ENCODE measurements around the gene ARHGEF6.
A peak's percentile ranks its signal among the peaks of the same experiment; 100 is the strongest.

The ARHGEF6 gene

DNA sequence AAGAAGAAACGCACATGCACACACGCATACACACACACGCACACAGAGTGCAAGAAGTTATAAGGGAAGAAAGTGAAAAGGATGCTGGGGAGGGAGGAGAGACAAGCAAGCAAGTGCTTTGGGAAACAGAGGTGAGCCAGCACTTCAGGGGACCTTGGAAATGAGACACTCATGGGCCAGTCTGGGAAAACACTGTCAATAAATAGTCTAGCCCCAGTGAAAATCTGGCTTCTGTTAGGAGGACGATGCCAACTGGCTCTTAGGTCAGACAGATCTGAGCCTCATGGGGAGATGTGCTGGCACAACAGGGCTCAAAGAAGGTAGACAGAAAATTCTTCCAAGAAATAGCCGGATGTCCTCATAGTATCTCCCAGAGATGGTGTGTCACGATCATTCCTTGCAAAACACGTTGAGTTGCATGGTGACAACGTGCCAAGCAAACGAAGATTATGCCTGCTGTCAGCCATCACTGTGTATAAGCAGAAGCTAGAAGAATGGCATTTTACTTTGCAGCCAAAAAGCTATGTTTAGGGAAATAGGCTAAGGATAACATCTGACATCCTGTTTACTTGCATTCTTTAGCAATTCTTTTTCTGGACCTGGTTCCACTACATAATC lies 557 bp upstream of the ARHGEF6 start:
- Histone ChIP-seq H3K4me3 (ENCODE audit: low read length) (peak overlapping the region; percentile 84), H3K27ac (ENCODE audit: low read depth, low read length) (peak overlapping the region; percentile 82)

DNA sequence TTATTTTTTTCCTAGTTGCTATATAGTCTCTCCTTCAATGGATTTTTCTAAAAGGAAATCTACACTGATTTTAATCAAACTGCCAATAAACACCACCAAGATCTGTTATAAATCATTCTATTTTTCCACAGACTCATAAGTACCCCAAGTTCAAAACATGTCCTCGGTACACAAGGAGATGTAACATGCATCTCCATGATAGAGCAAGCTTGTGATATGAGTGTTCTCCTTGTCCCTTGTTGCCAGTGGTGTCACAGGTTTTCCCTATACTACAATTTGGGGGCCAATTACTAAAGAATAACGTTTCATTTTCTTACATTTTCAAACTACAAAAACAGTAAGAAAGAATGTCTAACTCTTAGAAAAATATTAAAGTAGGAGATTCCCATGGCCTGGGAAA lies 491 bp downstream of the ARHGEF6 start:
- H3K27ac ChIP-seq (ENCODE audit: low read depth, low read length): peak overlapping the region; percentile 82
- H3K9me2 ChIP-seq (replicated peaks; ENCODE audit: control insufficient read depth, low read length): no peaks in the 10 kb centered on the region
- peaks cover 52% of the 10 kb centered on the region for H3K79me2 ChIP-seq (ENCODE audit: control insufficient read depth, low read length)
- peaks cover 18% of the 10 kb centered on the region for H3K36me3 ChIP-seq (ENCODE audit: control insufficient read depth, low read length)
- peak overlapping the region; percentile 90 for H3K4me2 ChIP-seq (ENCODE audit: low read length)
- H3K9me3 ChIP-seq (ENCODE audit: control insufficient read depth, insufficient read depth, low read length): no peaks in the 10 kb centered on the region
- no peaks in the 10 kb centered on the region for H3F3A ChIP-seq (ENCODE audit: control insufficient read depth, insufficient read depth)
- peak overlapping the region; percentile 84 for H3K4me3 ChIP-seq (ENCODE audit: low read length)
- no peaks in the 10 kb centered on the region for H3K27me3 ChIP-seq (ENCODE audit: control insufficient read depth, low read length)
- TF ChIP-seq, protein P1, sequence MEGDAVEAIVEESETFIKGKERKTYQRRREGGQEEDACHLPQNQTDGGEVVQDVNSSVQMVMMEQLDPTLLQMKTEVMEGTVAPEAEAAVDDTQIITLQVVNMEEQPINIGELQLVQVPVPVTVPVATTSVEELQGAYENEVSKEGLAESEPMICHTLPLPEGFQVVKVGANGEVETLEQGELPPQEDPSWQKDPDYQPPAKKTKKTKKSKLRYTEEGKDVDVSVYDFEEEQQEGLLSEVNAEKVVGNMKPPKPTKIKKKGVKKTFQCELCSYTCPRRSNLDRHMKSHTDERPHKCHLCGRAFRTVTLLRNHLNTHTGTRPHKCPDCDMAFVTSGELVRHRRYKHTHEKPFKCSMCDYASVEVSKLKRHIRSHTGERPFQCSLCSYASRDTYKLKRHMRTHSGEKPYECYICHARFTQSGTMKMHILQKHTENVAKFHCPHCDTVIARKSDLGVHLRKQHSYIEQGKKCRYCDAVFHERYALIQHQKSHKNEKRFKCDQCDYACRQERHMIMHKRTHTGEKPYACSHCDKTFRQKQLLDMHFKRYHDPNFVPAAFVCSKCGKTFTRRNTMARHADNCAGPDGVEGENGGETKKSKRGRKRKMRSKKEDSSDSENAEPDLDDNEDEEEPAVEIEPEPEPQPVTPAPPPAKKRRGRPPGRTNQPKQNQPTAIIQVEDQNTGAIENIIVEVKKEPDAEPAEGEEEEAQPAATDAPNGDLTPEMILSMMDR (IDR thresholded peaks at IDR 0.05; ENCODE audit: low read depth, low read length, poor library complexity, severe bottlenecking): no peak
- TF ChIP-seq EZH2phosphoT487 (IDR thresholded peaks at IDR 0.05; ENCODE audit: borderline replicate concordance, low read length): no peak
- no peaks in the 10 kb centered on the region for H4K20me1 ChIP-seq (ENCODE audit: control insufficient read depth, insufficient read depth, low read depth, low read length)
- peaks cover 70% of the 10 kb centered on the region for H3K4me1 ChIP-seq (ENCODE audit: control insufficient read depth, low read length)

More for the DNA sequence above, 557 bp upstream of the ARHGEF6 start:
- H3K36me3 ChIP-seq (ENCODE audit: control insufficient read depth, low read length): peaks cover 18% of the 10 kb centered on the region
- no peaks in the 10 kb centered on the region for H4K20me1 ChIP-seq (ENCODE audit: control insufficient read depth, insufficient read depth, low read depth, low read length)
- H3K27me3 ChIP-seq (ENCODE audit: control insufficient read depth, low read length): no peaks in the 10 kb centered on the region
- H3K9me3 ChIP-seq (ENCODE audit: control insufficient read depth, insufficient read depth, low read length): no peaks in the 10 kb centered on the region
- H3K4me2 ChIP-seq (ENCODE audit: low read length): peak overlapping the region; percentile 90
- H3K9me2 ChIP-seq (replicated peaks; ENCODE audit: control insufficient read depth, low read length): no peaks in the 10 kb centered on the region
- no peaks in the 10 kb centered on the region for H3F3A ChIP-seq (ENCODE audit: control insufficient read depth, insufficient read depth)
- H3K4me1 ChIP-seq (ENCODE audit: control insufficient read depth, low read length): peaks cover 60% of the 10 kb centered on the region
- TF ChIP-seq, protein P1 (IDR thresholded peaks at IDR 0.05; ENCODE audit: low read depth, low read length, poor library complexity, severe bottlenecking): no peak
- TF ChIP-seq EZH2phosphoT487 (IDR thresholded peaks at IDR 0.05; ENCODE audit: borderline replicate concordance, low read length): no peak
- peaks cover 42% of the 10 kb centered on the region for H3K79me2 ChIP-seq (ENCODE audit: control insufficient read depth, low read length)

DNA sequence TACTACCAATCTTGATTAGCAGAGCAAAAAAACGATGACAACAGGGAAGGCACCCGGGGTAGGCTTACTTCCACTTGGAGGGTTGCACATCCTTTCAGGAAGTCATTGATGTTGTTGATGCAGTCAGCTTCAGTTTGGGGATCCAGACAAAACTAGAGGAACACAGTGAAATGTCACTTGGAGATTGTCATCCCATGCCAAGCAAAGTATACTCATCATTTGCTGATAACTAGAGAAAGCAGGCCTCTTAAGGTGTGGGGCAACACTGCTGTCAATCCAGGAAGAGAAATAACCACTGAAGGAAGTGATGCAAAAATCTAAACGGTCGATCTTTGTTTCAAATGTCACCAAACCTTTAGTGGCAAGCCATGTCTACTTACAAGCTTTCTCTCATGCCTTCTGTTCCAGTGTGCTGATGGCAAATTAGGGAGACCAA lies 1.4 kb downstream of the ARHGEF6 start:
- no peak for TF ChIP-seq EZH2phosphoT487 (IDR thresholded peaks at IDR 0.05; ENCODE audit: borderline replicate concordance, low read length)
- TF ChIP-seq, protein P1 (IDR thresholded peaks at IDR 0.05; ENCODE audit: low read depth, low read length, poor library complexity, severe bottlenecking): no peak
- H3K4me1 ChIP-seq (ENCODE audit: control insufficient read depth, low read length): peaks cover 70% of the 10 kb centered on the region
- peak overlapping the region; percentile 82 for H3K27ac ChIP-seq (ENCODE audit: low read depth, low read length)
- peak overlapping the region; percentile 90 for H3K4me2 ChIP-seq (ENCODE audit: low read length)
- H3K36me3 ChIP-seq (ENCODE audit: control insufficient read depth, low read length): peaks cover 18% of the 10 kb centered on the region
- H3K27me3 ChIP-seq (ENCODE audit: control insufficient read depth, low read length): no peaks in the 10 kb centered on the region
- H3K9me3 ChIP-seq (ENCODE audit: control insufficient read depth, insufficient read depth, low read length): no peaks in the 10 kb centered on the region
- peaks cover 59% of the 10 kb centered on the region for H3K79me2 ChIP-seq (ENCODE audit: control insufficient read depth, low read length)
- H4K20me1 ChIP-seq (ENCODE audit: control insufficient read depth, insufficient read depth, low read depth, low read length): no peaks in the 10 kb centered on the region
- no peaks in the 10 kb centered on the region for H3F3A ChIP-seq (ENCODE audit: control insufficient read depth, insufficient read depth)
- H3K4me3 ChIP-seq (ENCODE audit: low read length): peak overlapping the region; percentile 84
- H3K9me2 ChIP-seq (replicated peaks; ENCODE audit: control insufficient read depth, low read length): no peaks in the 10 kb centered on the region
